GM19463 (cell line): ENCODE data around the gene UBXN7.
"Not testable (repeated sequence)": the region's sequence is repeated elsewhere in the genome, so short reads cannot be mapped to it uniquely, and the experiment has no call there.

Source experiments
- ATAC-seq: cut with Tn5 transposase; IDR thresholded peaks from one replicate; pipeline ENCODE4 v1.9.1; 2021; ENCODE audit warnings: mild to moderate bottlenecking, moderate library complexity; ENCODE audit not compliant: unreplicated experiment

UBXN7 gene

GRCh38 chr3:196432137-196432879 lies at the start of gene UBXN7:
TSS of gene UBXN7 (minus strand) at chr3:196432427. CDS start at chr3:196432399, 28 bp downstream.
- peak; percentile 83 for ATAC-seq

- ATAC-seq, result no peak
Measured at GRCh38 chr3:196477678-196478077, 45.5 kb upstream of the UBXN7 start.

- ATAC-seq, result no peak
Measured at GRCh38 chr3:196472286-196472685, 40.1 kb upstream of the UBXN7 start.

- no peak for ATAC-seq
Measured at GRCh38 chr3:196471551-196471950, 39.3 kb upstream of the UBXN7 start.

- not testable (repeated sequence) for ATAC-seq
Measured at GRCh38 chr3:196470182-196470581, 38.0 kb upstream of the UBXN7 start.

- no peak for ATAC-seq
Measured at GRCh38 chr3:196463804-196464203, 31.6 kb upstream of the UBXN7 start.

GRCh38 chr3:196463478-196463756 lies 31.2 kb upstream of the UBXN7 start:
- ATAC-seq, result no peak

- not testable (repeated sequence) for ATAC-seq
Measured at GRCh38 chr3:196462680-196463477, 30.7 kb upstream of the UBXN7 start.

- no peak for ATAC-seq
Measured at GRCh38 chr3:196458063-196458462, 25.8 kb upstream of the UBXN7 start.

- ATAC-seq, result not testable (repeated sequence)
Measured at GRCh38 chr3:196457470-196457869, 25.2 kb upstream of the UBXN7 start.

GRCh38 chr3:196454935-196455334 lies 22.7 kb upstream of the UBXN7 start:
- ATAC-seq, result no peak

GRCh38 chr3:196445391-196445790 lies 13.2 kb upstream of the UBXN7 start:
- ATAC-seq, result not testable (repeated sequence)

GRCh38 chr3:196444500-196444894 lies 12.3 kb upstream of the UBXN7 start:
- ATAC-seq, result no peak

- no peak for ATAC-seq
Measured at GRCh38 chr3:196440696-196441095, 8.5 kb upstream of the UBXN7 start.

GRCh38 chr3:196440041-196440537 lies 7.9 kb upstream of the UBXN7 start:
- ATAC-seq, result peak; percentile 51

GRCh38 chr3:196431181-196432136 lies 768 bp downstream of the UBXN7 start:
- peak; percentile 24 for ATAC-seq

- no peak for ATAC-seq
Measured at GRCh38 chr3:196428041-196428440, 4.2 kb downstream of the UBXN7 start.

GRCh38 chr3:196424421-196424820 lies 7.8 kb downstream of the UBXN7 start:
- not testable (repeated sequence) for ATAC-seq

GRCh38 chr3:196423044-196423781 lies 9.0 kb downstream of the UBXN7 start:
- no peak for ATAC-seq

- not testable (repeated sequence) for ATAC-seq
Measured at GRCh38 chr3:196421668-196422067, 10.6 kb downstream of the UBXN7 start.
